ENCODE data around the gene TM4SF18.

DNA sequence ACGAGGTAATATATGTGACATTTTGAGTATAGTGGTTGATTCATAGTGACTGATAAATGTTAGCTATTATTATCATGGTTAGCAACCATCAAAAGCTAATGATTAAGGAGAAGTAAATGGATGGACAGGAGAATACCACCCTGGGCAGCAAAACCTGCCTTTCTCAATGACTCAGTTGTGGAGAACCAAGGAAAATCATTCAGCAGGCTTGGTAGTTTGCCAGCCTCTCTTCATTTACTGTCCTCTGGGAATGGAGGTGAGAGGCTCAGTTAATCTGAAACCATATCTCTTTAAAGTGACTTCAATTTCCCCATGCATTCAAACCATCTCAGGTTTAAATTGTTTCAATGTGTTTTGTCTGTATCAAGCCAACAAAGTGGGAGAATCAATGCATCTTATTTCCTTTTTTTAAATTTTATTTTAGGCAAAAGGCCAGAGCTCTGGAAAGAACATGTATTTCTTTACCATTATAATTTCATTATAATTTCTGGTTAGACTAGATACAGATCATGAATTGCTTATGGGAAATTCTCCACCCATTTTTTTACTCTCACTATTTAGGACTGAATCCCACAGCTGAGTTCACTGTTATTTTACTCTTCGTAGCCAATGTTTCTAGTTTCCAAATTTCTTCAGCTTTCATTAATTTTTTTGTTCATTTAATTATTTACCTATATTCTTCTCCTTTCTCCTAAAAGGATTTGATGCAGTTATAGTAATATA is 2.7 kb downstream of the TM4SF18 start:
- no peak for TF ChIP-seq CTCF (optimal IDR thresholded peaks at IDR 0.05 in 1 of 3, IDR thresholded peaks at IDR 0.05 in 1 of 3, conservative IDR thresholded peaks at IDR 0.05 in 1 of 3; ENCODE audit: extremely low read depth in 1 of 3, insufficient read depth in 2 of 3, low read length in 3 of 3)
- TF ChIP-seq EZH2 (IDR thresholded peaks at IDR 0.05; ENCODE audit: low read length): no peak
